Left cardiac atrium (tissue), 4 donors: ENCODE data around the gene VAT1L. TPM values are rescaled to one million over a fixed set of nuclear protein-coding genes. Genes with fewer than 3 reads are reported as not detected.

ENCODE experiments used
- ATAC-seq, 2 donors: fragments of 200-7000 bp; cut with Tn5 transposase; one replicate each; pipeline ENCODE4 v1.9.1; 2020; ENCODE audit warnings: mild to moderate bottlenecking in 2 of 2, moderate library complexity in 2 of 2
- DNase-seq: peaks from one replicate; pipeline ENCODE4 v3.0.0-alpha.2; 2020
- intact Hi-C, 2 donors: fragments of 100-400 bp; cut with DNase I; formaldehyde crosslinking; loops; one replicate each; pipeline versions ENCODE4 v1.14.1 to v1.15.1; 2022 to 2023
- long read RNA-seq: library from polyadenylated mRNA; unstranded; transcript quantifications from one replicate; pipeline ENCODE4 v2.0.0, GENCODE V29; 2021
- total RNA-seq, 2 donors: library from RNA; stranded (reverse); fragmentation: NEBNext Ultra II Directional; extraction: Animal tissue kit (Norgen Biotek cat#: 25700); gene quantifications; one replicate each; pipeline ENCODE4 v1.2.1, GENCODE V29; 2021
- donor health status: DM: no; HTN: yes; CAD: no.
- donor health status: DM: no; HTN: yes; CAD: no; lungs with severe emphysema.
- donor health status: DM: yes; HTN: yes; CAD: no.
- donor health status: Dilated cardiomyopathy.

The VAT1L gene, protein sequence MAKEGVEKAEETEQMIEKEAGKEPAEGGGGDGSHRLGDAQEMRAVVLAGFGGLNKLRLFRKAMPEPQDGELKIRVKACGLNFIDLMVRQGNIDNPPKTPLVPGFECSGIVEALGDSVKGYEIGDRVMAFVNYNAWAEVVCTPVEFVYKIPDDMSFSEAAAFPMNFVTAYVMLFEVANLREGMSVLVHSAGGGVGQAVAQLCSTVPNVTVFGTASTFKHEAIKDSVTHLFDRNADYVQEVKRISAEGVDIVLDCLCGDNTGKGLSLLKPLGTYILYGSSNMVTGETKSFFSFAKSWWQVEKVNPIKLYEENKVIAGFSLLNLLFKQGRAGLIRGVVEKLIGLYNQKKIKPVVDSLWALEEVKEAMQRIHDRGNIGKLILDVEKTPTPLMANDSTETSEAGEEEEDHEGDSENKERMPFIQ
- total RNA-seq: 10 to 100 TPM in 1 of 2 donors, 1 to 10 TPM in 1; 7.7 to 14.3 TPM
- long read RNA-seq, transcript VAT1L-201 (9 exons, 3,825 nt): major isoform, 9 of 14 reads
- long read RNA-seq, partial matches to known transcripts: 2 of 14 reads
- long read RNA-seq, other reads (novel, unspliced or antisense): 3 of 14 reads

DNA sequence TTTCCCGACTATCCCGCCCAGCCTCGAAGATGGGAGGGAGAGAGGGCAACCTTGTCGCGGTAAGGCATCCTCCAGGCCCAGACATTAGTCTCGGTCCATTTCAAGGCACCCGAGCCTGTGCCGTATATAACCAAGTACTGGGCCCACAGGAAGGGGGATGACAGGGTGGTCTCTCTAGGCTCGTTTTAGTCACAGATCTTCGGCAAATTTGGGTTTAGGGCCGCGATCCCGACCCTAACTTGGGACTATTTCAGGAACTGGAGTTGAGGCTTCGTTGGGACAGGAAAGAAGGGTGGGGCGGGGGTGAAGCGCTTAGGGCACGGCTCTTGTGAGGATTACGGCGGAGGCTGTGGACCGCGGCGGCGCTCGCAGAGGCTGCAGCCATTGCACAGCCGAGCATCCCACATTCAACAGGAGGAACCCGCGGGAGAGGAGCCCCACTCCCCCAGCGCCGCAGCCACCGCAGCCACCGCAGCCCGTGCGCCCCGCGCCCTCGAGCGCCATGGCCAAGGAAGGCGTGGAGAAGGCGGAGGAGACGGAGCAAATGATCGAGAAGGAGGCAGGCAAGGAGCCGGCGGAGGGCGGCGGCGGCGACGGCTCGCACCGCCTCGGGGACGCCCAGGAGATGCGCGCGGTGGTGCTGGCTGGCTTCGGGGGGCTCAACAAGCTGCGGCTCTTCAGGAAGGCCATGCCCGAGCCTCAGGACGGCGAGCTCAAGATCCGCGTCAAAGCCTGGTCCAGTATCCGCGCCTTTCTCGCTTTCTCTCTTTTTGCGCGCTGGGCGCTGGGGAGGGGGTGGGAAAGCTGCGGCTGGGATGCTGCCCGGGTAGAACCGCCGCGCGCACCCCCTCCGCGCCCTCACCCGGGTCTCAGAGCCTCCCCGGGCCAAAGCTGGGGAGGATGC lies at the start of gene VAT1L:
VAT1L (plus strand) TSS at position 384 of the 904 bp plus-strand sequence; CDS start at position 503, 119 bp downstream.
- intact Hi-C loops: no loop called here
- peak; percentile 83 to 94 for ATAC-seq
- peak; percentile 61 for DNase-seq

DNA sequence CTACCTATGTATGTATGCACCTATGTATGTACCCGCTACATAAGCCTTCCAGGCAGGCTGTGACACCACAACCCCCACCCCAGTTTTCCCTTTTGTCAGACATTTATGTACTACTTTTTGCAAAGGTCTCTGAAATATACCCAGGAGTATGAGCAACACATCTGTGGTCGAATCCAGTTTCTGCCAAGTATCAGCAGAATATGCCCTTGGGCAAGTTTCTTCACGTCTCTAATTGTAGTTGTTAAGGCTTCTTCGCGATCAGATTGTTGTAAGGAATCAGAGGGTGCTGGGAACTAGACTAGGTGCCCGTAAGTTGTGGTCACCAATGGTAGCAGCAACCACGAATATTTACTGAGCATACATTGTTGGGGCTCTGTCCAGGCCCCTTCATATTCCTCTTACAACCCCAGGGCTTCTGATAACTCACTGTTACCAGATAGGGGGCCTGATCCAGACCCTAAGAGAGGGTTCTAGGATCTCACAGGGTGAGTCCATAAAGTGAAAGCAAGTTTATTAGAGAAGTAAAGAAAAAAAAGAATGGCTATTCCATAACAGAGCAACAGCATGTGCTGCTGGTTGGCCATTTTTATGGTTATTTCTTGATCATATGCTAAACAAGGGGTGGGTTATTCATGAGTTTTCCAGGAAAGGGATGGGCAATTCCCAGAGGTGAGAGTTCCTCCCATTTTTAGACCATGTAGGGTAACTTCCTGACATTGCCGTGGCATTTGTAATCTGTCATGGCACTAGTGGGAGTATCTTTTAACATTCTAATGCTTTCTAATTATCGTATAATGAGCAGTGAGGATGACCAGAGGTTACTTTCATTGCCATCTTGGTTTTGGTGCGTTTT lies 49.4 kb upstream of the VAT1L start:
- ATAC-seq (no peak), DNase-seq (no peak)
- intact Hi-C loops: no loop called here

DNA sequence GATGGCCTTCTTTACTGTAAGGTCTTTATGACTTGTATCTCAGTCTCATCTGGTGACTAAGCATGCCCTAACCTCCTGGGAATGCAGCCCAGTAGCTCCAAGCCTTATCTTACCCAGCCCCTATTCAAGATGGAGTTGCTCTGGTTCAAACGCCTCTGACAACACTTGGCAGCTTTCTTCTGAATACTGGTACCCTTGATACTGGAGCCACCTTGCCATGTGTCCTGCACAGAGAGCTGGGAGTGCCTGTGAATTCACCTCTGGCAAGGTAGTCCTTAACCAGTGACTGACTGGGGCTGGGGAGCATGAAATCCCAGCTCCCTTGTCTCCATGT lies 48.8 kb upstream of the VAT1L start:
- ATAC-seq (no peak), DNase-seq (no peak)
- intact Hi-C loops: no loop called here

DNA sequence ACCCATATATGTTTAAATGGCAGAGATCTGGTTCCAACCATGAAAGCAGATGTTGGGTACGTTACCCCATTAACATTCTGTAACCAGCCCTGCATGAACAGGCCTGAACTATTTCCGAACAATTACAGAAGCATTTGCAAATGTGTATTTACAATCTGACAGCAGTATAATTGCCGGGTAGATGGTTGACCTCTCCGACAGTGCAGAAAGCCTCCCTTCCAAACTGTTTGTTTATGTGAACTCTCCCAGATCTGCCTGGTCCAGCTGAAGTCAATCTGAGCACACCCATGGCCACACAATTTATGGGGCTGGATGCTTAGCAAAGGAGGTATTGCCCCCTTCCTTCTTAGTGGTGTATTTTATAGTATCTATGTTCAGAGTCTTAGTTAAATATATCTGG lies 44.2 kb upstream of the VAT1L start:
- intact Hi-C loops: no loop called here
- ATAC-seq (no peak), DNase-seq (no peak)

DNA sequence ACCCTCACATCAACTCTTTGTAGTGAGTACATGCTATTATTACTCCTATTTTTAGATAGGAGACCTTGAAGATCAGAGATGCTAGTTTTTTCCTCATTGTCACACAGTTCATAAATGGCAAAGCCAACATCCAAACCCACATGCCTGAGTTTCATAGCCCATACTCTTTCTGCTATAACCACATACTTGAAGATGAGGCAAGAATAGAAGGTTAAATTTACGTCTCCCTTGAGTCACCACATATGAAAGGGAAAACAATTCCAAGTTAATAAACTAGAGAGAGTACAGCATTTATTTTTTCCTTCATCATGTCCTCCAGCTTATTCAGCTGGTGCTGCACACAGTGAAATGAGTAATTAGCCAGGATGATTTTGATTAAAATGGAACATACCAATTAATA lies 42.4 kb upstream of the VAT1L start:
- DNase-seq: no peak
- ATAC-seq: no peak
- intact Hi-C loops: no loop called here

DNA sequence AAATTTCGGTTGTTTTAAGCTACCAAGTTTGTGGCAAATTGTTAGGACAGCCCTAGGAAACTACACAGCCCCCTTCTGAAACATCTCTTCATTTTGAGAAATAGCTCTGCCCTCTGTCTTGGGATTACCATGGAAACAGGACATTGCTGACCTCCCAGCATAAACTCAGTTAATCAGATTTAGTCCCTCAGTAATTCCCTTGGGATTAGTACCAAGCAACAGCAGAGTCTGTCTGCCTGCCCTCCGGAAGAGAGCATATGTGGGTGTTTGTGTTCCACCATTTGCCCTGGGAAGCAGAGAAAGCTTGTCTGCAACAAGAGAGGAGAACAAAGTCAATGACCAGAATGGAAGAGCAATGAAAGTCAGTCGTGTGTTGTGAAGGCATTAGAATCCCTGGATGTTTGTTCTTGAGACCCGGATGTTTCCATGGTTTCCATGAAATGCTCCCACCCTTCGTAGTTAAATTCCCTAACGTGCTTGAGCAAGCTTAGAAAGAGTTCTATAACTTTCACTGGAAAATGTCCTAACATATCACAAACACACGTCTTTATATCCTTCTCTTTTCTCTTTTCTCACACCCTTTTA lies 39.9 kb upstream of the VAT1L start:
- ATAC-seq: no peak
- intact Hi-C loops: no loop called here

DNA sequence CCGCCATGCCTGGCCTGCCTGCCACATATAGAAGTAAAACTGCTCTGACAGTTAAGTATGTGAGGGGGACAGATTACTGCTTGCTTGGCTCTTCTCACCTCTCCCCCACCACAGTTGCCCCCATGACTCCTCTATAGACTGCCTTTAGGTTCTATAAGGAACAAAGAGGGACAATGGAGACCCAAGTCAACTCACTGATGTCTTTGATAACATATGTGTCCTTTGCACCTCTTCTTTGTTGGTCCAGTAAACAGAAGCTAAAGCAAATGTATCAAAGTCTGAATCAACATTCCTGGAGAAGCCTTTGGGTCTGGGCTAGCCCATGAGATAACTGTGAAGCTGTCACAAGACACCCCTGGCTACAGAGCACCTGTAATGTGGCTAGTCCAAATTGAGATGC lies 38.9 kb upstream of the VAT1L start:
- intact Hi-C loops: no loop called here
- DNase-seq: no peak
- ATAC-seq: no peak

More for the DNA sequence above, 39.9 kb upstream of the VAT1L start:
- no peak for DNase-seq

DNA sequence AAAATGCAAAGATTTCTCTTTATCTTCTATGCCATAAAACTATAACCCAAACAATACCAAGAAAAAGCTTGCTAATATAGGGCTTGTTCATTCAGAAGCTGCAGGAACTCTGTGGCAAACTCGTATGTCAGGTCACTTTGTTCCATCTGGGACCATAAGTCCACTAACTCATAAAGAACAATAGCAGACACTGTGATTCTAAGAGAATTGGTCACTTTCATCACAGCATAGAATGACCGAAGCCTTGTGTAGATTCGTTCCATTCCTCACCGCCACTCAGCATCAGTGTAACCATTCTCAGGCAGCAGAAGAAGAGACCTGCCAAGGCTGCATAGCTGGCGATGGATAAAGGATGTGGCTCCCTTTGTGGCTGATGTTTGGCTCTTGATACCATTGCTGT lies 30.3 kb upstream of the VAT1L start:
- intact Hi-C loops: no loop called here
- DNase-seq: no peak
- ATAC-seq: no peak

DNA sequence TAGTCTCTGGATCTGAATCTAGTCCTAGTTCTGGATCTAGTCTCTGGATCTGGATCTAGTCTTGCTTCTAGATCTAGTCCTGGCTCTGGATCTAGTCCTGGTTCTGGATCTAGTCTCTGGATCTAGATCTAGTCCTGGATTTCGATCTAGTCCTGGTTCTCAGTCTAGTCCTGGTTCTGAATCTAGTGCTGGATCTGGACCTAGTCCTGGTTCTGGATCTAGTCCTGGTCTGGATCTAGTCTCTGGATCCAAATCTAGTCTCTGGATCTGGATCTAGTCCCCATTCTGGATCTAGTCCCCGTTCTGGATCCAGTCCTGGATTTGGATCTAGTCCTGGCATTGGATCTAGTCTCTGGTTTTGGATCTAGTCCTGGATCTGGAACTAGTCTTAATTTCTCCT lies 29.9 kb upstream of the VAT1L start:
- intact Hi-C loops: no loop called here
- DNase-seq (no peak), ATAC-seq (no peak)

DNA sequence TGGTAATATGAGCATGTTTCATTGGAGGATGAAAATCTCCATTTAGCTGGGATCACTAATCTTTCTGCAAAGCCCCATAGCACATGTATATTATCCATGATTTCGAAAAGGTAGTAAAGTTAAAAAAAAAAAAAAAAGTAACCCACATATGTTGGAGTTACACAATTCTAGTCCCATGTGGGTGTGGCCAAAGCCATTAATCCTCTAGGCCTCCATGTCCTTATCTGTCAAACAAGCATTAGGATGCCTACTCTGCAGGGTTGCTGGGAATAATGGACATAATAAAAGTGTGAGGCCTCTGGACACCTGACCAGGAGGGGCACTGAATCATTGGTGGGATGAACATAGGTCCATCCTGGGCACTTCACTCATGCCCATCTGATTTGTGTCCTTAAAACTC lies 29.2 kb upstream of the VAT1L start:
- intact Hi-C loops: no loop called here
- DNase-seq: no peak
- no peak for ATAC-seq

DNA sequence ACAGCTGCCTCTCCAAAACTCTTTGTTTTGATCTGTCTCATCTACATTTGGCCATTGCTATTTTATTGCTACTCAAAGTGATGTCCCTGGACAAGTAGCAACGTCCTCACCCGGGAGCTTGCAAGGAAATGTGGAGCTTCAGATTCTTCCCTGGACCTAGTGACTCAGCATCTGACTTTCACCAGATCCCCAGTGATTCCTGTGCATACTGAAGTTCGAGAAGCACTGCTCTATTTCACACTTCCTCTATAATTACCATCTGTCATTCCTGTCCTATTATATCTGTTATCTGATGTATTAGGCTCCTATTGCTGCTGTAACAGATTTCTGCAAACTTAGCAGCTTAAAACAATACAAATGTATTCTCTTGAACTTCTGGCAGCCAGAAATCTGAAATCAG lies 28.5 kb upstream of the VAT1L start:
- DNase-seq (no peak), ATAC-seq (no peak)
- intact Hi-C loops: no loop called here

DNA sequence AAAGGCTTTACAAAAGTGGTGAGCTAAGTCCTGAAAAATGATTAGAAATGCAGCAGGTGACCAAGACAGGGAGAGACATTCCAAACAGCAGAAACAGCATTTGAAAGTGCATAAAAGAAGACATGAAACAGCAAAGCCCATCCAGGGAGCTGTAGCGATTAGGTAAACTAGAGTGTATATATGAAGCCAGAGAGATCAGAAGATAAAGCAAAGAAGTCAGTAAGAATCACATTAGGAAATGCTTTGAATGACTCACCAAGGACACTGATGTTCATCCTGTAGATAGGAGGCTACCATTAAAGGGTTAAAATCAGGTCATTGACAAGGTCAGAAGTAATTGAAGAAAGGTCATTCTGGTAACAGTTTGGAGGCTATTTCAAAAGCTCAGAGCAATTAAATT lies 27.6 kb upstream of the VAT1L start:
- DNase-seq (no peak), ATAC-seq (no peak)
- intact Hi-C loops: no loop called here

DNA sequence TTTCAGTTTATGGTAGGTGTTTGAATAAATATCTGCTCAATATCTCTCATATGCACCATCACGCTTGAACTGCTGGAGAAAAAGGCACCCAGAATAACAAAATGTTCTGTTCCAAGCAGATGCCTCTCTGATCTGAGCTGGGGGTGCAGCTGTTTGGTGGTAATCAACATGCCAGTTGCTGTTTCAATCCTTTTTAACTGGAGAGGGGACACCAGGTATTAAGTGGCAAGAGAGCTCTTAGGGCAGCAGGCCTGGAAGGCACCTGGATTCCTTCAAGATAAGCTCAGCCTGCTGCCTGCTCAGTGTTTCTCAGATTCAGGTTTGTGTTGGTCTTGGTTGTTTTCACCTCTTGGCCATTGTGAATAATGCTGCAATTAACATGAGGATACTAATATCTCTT lies 27.2 kb upstream of the VAT1L start:
- ATAC-seq (no peak), DNase-seq (no peak)
- intact Hi-C loops: no loop called here

DNA sequence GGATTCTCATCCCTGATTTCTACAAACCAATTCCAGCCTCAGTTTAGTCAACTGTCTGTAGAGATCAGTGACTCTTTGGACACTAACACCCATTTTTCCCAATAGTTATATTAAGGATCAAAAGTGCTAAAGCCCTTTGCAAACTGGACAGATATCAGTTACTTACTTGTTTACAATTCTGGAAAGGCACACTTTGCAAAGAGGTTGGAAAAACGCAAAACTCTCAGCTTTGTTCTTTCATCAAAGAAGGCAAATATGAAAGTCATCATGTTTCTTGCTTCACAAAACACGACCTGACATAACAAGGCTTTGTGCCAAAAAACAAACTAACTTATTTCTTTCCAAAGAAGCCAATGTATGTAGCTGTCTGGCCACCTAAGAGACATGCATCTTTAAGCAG lies 26.1 kb upstream of the VAT1L start:
- ATAC-seq (no peak), DNase-seq (no peak)
- intact Hi-C loops: no loop called here

DNA sequence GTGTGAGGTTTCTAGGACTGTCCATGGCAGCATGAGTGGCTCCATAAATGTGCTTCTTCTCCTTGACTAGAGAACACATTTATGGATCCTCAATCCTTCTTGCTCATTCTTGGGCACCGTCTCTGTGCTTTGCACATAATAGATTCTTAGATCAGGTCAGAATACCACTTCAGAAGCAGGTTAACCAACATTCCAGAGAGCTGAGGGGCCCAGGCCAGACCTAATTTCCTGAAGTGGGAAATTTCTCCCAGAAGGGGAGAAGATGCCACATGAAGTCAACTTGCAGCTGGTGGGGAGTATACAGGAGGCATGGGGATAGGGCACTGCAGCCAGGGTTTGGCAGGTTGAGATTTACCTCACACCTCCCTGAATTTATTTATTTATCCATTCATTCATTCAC lies 24.4 kb upstream of the VAT1L start:
- no peak for DNase-seq
- no peak for ATAC-seq
- intact Hi-C loops: no loop called here

DNA sequence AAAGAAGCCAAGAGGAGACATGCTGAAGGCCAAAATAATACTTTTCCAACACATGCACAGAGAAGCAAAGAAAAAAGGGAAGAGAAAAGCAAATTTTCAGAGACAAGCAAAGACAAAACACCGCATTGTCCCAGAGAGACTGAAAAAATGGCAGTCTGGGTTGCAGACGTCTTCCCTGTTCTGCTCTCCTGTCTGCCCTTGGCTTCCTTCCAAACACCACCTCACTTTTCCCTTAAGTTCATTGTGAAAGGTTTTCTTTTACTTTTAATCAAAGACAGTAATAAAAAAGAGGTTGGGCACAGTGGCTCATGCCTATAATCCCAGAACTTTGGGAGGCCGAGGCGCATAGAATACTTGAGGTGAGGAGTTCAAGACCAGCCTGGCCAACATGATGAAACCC lies 21.2 kb upstream of the VAT1L start:
- DNase-seq (no peak), ATAC-seq (no peak)
- intact Hi-C loops: no loop called here

DNA sequence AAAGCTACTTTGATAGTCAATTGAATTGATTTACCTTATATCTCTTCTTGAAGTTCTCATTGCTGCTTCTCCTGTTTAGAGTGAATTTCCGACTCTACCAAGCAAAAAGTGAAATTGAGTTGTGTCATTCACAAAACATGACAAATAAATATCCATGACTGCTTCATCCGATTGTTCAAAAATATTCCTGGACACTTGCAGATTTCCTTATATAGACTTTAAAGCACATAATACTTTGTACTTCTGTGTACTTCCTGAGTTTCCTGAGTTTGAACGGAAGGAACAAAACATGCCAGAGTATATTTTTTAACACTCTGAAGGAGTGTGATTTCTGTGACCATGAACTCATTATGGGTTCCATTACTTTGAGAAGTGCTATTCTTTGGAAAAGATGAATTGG lies 20.5 kb upstream of the VAT1L start:
- ATAC-seq (no peak), DNase-seq (no peak)
- intact Hi-C loops: no loop called here

DNA sequence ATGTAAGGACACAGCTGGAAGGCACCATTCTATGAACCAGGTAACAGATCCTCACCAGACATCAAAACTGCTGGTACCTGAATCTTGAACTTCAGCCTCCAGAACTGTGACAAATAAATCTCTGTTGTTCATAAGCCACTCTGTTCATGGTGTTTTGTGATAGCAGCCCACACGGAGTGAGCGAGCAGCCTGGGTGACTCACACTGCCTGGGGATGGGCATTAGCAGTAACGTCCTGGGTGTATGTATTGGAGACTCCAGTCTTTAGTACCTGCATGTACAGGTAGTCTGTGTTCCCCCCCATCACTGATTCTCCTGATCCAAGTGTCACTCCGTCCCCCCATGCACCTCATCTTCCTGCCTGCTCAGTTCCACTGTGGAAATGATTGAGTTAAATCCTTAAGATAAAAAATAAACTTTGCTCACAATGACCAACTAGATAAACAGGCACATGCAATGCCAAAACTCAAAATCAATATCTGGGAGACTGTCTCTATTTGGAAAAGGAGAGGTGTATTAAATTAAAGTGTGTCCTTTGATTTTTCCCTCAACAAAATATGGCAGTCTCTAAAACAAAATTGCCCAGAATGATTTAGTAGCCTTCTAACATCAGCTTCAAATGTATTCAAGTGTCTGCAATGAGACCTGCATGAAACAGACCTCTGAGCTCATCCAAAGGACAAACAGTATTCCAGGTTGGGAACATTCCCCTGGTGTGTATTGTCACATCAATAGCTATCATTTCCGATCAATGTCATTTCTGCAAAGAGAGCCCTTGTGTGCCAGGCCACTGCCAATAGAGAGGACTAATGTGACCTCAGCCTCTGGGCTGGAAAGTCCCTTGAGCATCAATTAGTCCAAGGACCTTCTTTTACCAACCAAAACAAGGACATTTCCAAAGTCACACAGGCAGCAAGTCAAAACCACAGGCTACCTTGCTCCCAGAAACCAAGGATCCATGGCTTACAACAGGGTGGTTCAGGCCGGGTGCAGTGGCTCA lies 12.2 kb upstream of the VAT1L start:
- ATAC-seq (no peak), DNase-seq (no peak)
- intact Hi-C loops: no loop called here
